SW480 (cell line): ENCODE results near the gene KRTAP5-8.
"Not testable (repeated sequence)": the region's sequence is repeated elsewhere in the genome, so short reads cannot be mapped to it uniquely, and the experiment has no call there.

Experiments used
- DNase-seq: peaks from one replicate; pipeline ENCODE4 v3.0.0-alpha.2; 2016; ENCODE audit warnings: low spot score

Gene KRTAP5-8, protein sequence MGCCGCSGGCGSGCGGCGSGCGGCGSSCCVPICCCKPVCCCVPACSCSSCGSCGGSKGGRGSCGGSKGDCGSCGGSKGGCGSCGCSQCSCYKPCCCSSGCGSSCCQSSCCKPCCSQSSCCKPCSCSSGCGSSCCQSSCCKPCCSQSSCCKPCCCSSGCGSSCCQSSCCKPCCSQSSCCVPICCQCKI

DNA sequence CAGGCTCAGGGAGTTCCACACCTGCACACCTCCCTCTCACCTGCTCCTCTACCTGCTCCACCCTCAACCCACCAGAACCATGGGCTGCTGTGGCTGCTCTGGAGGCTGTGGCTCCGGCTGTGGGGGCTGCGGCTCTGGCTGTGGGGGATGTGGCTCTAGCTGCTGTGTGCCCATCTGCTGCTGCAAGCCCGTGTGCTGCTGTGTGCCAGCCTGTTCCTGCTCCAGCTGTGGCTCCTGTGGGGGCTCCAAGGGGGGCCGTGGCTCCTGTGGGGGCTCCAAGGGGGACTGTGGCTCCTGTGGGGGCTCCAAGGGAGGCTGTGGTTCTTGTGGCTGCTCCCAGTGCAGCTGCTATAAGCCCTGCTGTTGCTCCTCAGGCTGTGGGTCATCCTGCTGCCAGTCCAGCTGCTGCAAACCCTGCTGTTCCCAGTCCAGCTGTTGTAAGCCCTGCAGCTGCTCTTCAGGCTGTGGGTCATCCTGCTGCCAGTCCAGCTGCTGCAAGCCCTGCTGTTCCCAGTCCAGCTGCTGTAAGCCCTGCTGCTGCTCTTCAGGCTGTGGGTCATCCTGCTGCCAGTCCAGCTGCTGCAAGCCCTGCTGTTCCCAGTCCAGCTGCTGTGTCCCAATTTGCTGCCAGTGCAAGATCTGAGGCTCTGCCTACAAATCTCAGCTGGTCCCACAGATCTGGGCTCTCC, at the start of gene KRTAP5-8:
Gene KRTAP5-8 (plus strand): TSS at position 49 of the 689 bp plus-strand sequence. CDS start 31 bp downstream, at position 80.
- not testable (repeated sequence) for DNase-seq

DNA sequence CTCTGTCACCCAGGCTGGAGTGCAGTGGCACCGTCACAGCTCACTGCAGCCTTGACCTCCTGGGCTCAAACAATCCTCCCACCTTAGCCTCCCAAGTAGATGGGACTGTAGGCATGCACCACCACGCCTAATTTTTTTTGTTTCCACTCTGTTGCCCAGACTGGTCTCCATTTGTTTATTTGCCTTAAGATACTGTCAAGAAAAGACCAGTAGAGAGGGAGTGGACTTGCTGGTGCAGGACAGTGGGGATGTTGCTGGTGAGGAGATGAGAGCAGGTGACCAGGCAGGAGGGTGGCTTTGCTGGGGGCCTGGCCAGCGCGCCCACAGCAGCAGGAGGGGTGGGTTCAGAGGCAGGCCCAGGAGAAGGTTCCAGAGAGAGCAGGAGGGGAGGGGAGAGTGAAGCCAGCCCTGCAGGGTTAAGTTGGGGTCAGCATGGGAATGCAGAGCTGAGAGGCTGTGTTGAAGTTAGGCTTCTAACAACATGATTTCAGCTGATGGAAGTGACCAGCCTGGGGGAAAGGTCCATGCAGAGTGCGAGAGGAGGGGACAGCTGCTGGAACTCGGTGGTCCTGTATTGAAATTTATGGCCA, 49.0 kb upstream of the KRTAP5-8 start:
- DNase-seq: no peak

DNA sequence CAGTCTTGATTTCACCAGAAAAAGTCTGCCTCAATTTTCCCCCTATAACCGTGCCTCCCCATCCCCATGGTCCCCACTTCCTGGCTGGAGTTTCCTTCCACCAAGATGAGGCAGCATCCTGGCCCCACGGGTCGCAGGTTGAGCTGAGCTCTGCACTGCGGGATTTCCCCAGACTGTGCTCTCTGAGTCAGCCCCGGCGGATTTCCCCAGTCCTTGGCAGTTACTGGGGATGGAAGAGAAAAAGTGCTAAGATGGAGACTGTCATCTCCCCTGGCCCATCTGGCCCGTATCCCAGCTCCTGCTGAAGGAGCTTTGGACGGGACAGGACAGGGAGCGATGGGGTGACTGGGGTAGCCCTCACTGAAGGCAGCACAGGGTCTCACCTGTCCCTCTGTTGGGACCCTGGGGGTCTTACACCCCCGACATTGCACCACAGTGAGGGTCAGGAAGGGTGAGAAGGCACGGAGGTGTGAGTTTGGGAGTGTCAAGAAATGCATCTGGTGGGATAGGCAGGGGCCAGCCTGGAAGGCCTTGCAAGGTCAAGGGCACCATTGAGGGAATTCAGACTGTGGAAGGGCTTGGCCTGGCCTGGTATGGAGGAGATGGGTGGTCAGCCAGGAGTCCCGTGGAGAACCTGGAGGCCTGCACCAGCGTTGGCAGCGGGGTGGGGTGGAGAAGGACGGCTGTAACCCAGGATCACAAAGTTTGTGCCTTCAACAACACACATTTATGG, 48.3 kb upstream of the KRTAP5-8 start:
- DNase-seq: no peak

DNA sequence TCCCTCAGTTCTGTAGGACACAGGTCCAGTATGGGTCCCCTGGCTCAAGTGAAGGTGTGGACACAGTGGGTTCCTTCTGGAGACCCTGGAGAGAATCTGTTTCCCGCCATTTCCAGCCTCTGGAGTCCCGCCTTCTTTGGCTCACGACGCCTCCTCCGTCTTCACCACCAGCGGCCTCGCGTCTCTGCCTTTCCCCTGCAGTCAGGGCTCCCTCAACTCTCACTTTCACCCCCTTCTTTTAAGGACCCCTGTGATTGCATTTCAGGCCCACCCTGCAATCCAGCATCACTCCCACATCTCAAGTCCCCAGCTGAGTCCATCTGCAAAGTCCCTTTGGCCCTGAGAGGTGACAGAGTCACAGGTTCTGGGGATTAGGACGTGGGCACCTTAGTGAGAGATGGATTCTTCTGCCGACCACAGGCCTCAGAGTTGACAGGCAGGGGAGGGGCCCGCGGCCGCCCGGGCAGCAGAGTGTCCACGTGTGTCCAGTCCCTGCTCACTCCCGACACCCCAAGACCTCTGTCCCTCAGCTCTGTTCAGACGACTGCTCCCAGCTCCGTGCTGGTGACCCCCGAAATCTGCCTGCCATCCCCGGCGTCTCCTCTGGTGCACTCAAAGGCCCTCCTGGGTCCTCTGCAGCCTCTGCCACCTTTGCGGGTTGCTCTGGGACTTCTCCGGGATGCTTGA, 47.6 kb upstream of the KRTAP5-8 start:
- DNase-seq: no peak

DNA sequence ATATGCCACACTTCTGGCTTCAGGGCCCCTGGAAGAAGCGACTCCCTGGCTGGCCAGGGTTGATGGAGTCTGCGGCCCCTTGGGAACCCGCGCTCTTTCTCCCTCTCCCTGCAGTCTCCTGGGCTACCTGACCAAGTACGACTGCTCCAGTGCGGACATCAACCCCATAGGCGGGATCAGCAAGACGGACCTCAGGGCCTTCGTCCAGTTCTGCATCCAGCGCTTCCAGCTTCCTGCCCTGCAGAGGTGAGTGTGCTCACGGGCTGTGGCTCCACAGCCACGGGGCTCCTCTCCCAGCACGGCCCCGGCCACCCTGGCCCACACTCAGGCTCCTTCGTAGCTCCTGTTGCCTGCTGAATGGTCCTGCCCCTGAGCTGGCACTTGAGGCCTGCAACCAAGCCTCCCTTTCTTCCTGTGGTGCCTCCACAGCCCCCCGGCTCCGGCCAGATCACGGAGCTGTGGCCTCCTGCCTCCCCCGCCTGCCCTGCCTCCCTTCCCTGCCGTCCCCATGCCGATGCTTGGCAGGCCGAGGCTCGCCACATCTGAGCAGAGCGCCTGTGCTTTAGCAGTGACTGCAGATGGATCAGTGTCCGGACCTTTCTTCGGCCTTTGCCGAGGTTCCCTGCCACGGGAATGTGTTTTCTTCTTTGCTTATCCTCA, 47.0 kb upstream of the KRTAP5-8 start:
- DNase-seq: no peak

DNA sequence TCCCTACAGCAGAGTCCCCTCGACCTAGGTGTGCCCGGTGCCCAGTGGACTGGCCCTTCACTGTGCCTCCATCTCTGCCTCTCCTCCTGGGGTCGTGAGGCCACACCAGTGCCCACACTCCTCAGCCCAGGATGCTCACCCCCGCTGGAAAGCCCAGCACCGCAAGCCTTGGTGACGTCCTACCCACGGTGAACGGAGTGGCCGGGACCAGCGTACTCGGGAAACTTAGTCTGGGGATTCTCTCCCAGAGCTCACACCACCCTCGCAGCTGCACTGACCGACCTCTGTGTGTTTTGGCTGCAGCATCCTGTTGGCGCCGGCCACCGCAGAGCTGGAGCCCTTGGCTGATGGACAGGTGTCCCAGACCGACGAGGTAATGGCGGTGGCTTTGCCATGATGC, 46.3 kb upstream of the KRTAP5-8 start:
- no peak for DNase-seq

DNA sequence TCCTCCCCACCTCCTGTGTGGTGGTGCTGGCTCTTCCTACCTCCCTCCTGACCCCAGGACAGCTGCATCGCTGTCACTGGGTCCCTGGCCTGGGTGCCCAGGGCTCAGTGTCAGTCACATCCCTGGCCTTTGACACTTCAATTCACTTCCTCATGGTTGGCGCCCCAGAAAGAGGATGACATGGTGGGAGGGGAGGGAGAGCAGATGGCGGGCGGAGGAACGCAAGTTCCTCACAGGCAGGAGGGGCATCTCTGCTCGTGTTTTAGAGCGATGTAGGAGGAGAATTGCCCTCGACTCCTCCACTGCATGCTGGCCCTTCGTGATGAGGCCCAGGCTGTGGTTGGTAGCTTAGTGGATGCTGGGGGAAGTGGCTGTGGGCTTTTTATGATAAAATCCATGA, 45.9 kb upstream of the KRTAP5-8 start:
- no peak for DNase-seq

DNA sequence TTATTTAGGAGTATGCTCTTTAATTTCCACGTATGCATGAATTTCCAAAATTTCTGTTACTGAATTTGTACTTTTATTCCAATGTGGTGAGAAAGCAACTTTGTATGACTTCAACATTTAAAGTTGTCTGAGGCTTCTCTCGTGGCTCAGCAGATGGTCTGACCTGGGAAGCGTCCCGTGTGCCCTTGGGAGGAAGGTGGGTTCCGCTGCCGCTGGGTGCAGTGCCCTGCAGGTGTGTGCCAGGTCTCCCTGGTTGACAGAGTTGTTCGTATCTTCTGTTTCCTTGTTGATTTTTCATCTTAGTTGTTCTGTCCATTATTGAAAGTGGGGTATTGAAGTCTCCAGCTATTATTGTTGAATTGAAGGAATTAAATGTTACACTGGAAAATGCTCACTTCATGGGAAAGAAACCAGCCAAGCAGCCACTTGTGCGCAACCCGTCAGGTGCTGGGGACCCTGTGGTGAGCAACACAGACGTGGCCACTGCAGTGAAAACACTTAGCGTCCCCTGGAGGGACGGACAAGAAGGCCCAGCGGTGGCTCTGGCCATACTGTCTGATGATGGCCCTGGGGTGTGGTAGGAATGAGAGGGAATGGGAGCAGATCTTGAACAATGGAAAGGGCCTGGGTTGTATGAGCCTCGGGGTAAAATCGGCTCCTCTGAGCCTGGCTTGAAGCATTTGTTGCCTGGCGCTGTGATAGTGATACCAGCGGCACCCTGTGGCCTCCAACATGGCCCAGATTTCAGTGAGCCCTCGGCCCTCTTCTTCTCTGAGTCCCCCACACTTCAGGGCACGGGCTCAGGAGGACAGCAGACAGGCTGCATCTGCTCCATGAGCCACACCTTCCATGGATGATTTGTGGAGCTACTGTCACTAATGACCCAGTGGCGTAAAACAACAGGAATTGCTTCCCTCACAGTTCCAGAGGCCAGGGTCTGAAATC, 42.3 kb upstream of the KRTAP5-8 start:
- DNase-seq: no peak

DNA sequence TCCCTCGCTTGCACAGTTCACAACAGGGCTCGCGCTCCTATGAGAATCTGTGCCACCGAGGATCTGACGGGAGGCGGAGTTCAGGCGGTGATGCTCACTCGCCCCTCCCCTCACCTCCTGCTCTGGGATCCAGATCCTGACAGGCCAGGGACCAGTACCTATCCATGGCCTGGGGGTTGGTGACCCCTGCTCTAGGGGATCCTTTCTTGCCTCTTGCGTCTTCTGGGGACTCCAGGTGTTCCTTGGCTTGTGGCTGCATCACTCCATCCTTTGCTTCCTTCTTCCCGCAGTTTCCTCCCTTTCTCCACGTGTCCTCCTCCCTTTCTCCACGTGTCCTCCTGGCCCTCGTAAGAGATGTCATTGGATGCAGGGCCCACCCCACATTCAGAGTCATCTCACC, 41.4 kb upstream of the KRTAP5-8 start:
- no peak for DNase-seq

DNA sequence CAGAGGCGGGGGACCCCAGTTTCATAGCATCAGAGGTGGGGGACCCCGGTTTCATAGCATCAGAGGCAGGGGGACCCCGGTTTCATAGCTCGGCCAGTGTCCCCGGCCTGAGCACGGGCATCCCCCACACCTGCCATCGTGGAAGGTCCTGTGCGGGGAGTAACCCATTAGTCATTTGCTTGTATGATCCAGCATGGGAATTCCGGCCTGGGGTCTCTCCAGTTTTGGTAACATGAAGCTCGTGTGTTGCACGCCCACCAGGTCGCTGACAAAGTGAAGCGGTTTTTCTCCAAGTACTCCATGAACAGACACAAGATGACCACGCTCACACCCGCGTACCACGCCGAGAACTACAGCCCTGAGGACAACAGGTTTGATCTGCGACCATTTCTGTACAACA, 39.7 kb upstream of the KRTAP5-8 start:
- no peak for DNase-seq

DNA sequence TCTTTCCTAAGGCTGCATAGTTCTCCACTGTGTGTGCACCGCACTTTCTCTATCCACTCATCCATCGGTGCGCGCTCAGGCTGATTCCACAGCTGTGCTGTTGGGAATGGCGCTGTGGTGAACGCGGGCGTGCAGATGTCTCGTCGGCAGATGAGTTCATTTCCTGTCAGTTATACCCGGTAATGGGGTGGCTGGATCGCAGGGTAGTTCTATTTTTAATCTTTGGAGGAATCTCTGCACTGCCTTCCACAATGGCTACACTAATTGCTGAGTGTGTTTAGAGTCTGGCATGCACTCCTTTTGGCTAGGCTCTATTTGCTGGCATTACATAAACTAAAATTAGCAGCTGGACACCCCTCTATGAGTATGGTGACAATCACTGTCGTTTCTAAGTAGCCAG, 38.7 kb upstream of the KRTAP5-8 start:
- no peak for DNase-seq

DNA sequence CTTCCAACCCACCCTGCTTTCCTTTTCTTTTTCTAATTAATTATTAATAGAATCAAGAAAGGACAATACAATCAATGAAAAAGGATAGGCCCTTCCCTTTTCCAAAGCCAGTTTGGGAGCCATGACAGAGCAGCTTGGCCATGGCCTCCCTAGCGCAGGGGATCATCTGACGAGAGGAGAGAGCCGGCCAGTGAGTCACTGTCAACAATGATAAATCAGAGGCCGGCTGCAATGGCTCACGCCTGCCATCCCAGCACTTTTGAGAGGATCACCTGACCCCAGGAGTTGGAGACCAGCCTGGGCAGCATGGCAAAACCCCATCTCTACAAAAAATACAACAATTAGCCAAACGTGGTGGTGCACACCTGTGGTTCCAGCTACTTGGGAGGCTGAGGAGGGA, 38.3 kb upstream of the KRTAP5-8 start:
- no peak for DNase-seq

DNA sequence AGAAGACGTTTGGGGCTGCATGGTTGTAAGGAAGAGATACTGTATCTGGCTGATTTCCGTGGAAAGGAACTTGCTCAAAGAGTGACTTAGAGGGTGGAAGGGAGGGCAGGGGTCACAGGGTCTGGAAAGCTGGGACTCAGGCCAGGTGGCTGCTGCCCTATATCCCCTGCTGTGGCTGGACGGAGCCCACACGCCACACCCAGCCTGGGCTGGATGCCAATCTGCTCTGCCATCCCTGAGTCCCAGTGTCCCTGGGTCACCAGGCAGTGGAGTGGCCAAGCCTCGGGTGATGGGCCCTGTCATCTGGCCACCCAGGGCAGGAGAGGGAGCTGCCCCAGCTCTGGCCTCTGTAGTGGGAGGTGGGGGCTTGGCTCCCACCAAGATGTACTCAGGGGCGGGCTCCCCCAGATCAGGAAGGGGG, 37.2 kb upstream of the KRTAP5-8 start:
- no peak for DNase-seq

DNA sequence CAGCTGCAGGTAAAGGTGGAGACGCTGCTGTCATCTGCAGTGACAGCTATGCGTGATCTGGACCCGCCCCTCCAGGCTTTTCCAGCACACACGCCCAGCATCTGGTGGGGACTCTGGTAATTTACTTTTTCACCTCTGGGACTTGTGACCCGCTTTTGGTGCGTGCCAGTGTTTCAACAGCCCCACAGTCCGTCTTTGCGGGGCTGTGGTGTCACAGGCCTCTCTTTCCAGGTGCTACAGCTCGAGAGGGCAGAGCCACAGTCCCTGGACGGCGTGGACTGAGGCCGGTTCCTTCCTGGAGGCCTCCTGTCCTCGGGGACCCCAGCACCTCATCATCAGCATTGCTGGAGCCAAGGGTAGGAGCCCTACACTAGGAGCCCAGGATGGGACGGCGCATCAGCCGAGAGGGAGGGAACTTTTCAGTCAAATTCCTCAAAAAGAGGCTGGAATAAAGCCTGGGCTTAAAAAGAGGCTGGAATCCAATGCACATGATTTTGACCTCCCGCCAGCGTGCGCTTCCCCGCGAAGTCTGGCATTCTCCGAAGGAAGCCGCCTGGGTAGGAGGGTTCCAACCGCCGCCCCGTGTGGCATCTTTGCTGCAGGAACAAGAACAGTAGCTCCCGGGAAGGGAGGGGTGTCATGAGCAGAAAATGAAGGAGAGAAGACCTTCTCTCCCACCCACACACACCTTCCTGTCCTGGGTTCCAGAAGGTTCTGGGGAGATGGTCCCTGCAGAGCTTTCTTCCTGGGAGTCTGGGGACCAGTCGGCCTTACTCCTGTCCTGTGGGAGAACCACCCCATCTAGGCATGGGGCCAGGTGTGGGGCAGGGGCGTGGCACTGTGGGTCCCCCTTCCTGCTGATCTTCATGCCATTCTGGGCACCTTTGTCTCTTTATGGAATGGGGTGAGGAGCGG, 36.5 kb upstream of the KRTAP5-8 start:
- no peak for DNase-seq

DNA sequence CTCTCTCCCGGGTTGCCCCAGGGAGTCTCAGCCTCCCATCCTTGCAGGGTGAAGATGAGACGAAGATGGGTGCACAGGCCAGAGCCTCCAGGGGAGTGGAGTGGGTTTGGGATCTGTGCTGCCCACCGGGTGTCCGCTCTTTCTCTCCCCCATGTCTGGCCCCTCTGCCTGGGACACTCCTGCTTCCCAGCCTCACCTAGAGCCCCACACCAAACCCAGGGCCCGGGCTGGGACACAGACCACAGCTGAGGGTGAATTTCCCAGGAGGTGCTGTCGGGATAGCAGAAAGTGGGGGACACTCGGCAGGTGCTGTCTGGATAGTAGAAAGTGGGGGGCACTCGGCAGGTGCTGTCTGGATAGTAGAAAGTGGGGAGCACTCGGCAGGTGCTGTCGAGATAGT, 35.8 kb upstream of the KRTAP5-8 start:
- DNase-seq: no peak

DNA sequence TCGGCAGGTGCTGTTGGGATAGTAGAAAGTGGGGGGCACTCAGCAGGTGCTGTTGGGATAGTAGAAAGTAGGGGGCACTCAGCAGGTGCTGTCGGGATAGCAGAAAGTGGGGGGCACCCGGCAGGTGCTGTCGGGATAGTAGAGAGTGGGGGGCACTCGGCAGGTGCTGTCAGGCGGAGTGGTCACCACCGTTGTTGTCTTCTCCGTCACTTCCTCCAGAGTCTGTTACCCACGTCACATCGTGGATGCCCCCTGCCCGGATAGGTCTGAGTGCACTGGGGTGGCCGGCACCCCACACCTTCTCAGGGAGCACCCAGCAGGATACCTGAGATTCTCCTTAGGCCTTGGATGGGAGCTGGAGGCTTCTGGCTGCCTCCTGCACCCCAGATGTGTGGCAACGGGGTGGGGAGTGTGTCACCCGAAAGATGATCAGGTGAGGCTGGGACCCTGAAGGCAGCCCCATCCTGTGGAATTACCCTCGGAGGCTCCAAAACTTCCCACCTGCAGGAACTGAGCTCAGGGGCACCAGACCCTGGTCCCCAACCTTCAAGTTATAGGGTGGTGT, 34.9 kb upstream of the KRTAP5-8 start:
- DNase-seq: no peak

DNA sequence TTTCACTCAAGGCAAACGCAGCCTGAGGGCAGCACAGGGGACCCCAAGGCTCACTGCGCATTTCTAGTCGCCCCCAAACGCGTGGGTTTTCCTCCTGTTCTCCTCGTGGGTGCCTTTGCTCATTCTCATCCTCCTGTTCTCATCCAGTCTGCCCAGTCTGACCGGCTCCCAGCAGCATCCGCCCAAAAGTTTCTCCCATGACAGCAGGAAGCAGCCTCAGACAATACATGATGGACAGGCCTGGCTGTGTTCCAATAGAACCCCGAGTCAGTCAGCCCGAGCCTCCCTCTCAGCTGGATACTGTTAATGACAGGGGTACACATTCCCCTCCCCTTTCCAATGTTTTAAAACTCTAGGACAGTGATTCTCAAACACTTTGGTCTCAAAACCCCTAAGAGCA, 33.3 kb upstream of the KRTAP5-8 start:
- no peak for DNase-seq

DNA sequence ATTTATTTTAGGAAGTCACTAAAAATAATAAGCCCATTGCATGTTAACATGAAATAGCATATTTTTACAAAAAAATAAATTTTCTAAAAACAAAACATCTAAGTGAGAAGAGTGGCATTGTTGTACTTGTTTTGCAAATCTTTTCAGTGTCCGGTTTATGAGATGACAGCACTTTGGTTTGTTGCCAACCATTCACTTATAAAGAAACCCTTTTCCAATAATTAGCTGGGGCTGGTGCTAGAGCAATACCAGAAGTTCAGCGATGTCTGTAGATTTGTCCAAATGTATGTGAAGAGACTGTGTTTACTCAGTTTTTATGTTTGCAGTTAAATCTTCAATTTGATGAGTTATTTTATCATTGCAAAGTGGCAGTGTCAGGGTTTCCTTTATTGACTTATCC, 32.8 kb upstream of the KRTAP5-8 start:
- DNase-seq: no peak

DNA sequence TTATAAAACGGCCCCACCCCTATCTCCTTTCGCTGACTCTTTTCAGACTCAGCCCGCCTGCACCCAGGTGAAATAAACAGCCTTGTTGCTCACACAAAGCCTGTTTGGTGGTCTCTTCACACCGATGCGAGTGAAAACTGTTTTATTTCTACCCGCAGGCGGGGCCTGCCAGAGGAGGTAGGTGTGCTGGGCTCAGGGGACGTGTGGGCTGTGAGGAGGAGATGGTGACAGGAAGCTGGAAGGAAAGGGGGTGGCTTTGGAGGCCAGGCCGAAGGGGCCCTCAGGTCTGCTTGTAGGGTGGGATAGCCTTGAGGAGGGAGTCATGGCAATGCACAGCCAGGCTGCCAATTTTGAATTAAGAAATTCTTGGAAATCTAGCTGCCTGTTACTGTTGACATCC, 32.0 kb upstream of the KRTAP5-8 start:
- DNase-seq: no peak
